Suprapubic skin (tissue), 3 donors: ENCODE data around the gene ADISSP.

Experiments used
- CTCF ChIP-seq, 2 donors: fragments of 200-600 bp in 1 of 2; fragments of 450-650 bp in 1 of 2; sonication (generic) in 1 of 2; IDR thresholded peaks; one replicate each; pipeline ENCODE4 v1.5.1; 2016 to 2019; ENCODE audit warnings: antibody characterized with exemption in 2 of 2, mild to moderate bottlenecking in 1 of 2, moderate library complexity in 1 of 2
- POLR2A ChIP-seq, 2 donors: fragments of 450-650 bp; IDR thresholded peaks; one replicate each; pipeline ENCODE4 v1.6.1; 2017; ENCODE audit warnings: antibody characterized with exemption in 2 of 2, mild to moderate bottlenecking in 2 of 2, moderate library complexity in 2 of 2

GRCh38 chr20:3723284-3723683 is 44.3 kb downstream of the ADISSP start:
- TF ChIP-seq CTCF (IDR thresholded peaks at IDR 0.05), result no peak
- TF ChIP-seq POLR2A (IDR thresholded peaks at IDR 0.05), result no peak
